IMR-90 (cell line): ENCODE data around the gene IGF2R. TPM values are rescaled to one million over a fixed set of nuclear protein-coding genes. Genes with fewer than 3 reads are reported as not detected.

Experiments used
- ATAC-seq: fragments of 200-7000 bp; cut with Tn5 transposase; 2 replicates; pipeline ENCODE4 v1.9.1; 2020; ENCODE audit warnings: low read depth, mild to moderate bottlenecking, moderate library complexity
- BruUV-seq: library from RNA; stranded (reverse); fragments of 400-500 nt; replicated peaks from 2 replicates; lab custom pipeline; 2021; lab: Mats Ljungman, UMichigan
- CTCF ChIA-PET: fragments of 300-600 bp; formaldehyde crosslinking; extraction: SDS; loops from one replicate; lab custom pipeline; 2021; ENCODE audit warnings: antibody characterized with exemption; lab: Yijun Ruan, JAX
- POLR2A ChIA-PET: fragments of 300-600 bp; sonication (Branson Sonifier 250); formaldehyde crosslinking; loops from one replicate; lab custom pipeline; 2022; ENCODE audit warnings: antibody characterized with exemption; ENCODE audit not compliant: unreplicated experiment; lab: Charles Lee
- DNase-seq: peaks from one replicate; pipeline ENCODE4 v3.0.0; 2013
- H2AFZ ChIP-seq: replicated peaks from 2 replicates; pipeline ENCODE3; 2013; ENCODE audit warnings: low read length, mild to moderate bottlenecking; ENCODE audit not compliant: poor library complexity
- H2AK5ac ChIP-seq: 2 replicates; pipeline ENCODE4 v1.6.1; 2013; ENCODE audit warnings: low read depth, low read length, inconsistent platforms
- H2AK9ac ChIP-seq: replicated peaks from 2 replicates; pipeline ENCODE3; 2013; ENCODE audit warnings: mild to moderate bottlenecking, low read depth, low read length, moderate library complexity; ENCODE audit not compliant: poor library complexity
- H2BK120ac ChIP-seq: 2 replicates; pipeline ENCODE4 v1.6.1; 2013; ENCODE audit warnings: low read depth, low read length, inconsistent platforms
- H2BK15ac ChIP-seq: 3 replicates; pipeline ENCODE4 v1.6.1; 2013; ENCODE audit warnings: low read depth, low read length, inconsistent platforms
- H2BK20ac ChIP-seq: 2 replicates; pipeline ENCODE4 v1.6.1; 2013; ENCODE audit warnings: low read depth, mild to moderate bottlenecking, inconsistent platforms, low read length, moderate library complexity
- H2BK5ac ChIP-seq: 2 replicates; pipeline ENCODE4 v1.6.1; 2013; ENCODE audit warnings: mild to moderate bottlenecking, low read depth, low read length, inconsistent platforms; ENCODE audit not compliant: poor library complexity, severe bottlenecking
- H3K14ac ChIP-seq: replicated peaks from 2 replicates; pipeline ENCODE4 v1.6.1; 2013; ENCODE audit warnings: low read depth, low read length, inconsistent platforms
- H3K18ac ChIP-seq: 2 replicates; pipeline ENCODE4 v1.6.1; 2013; ENCODE audit warnings: low read depth, low read length, control low read depth
- H3K23ac ChIP-seq: 2 replicates; pipeline ENCODE4 v1.6.1; 2013; ENCODE audit warnings: low read depth, low read length, inconsistent platforms
- H3K27ac ChIP-seq: 2 replicates; pipeline ENCODE4 v1.5.1; 2013; ENCODE audit warnings: mild to moderate bottlenecking, control low read depth, low read length; ENCODE audit not compliant: insufficient read depth
- H3K27me3 ChIP-seq: 2 replicates; pipeline ENCODE4 v1.6.1; 2013; ENCODE audit warnings: low read length; ENCODE audit not compliant: control insufficient read depth, insufficient read depth
- H3K36me3 ChIP-seq: 2 replicates; pipeline ENCODE4 v1.6.1; 2013; ENCODE audit warnings: low read length, mixed read lengths; ENCODE audit not compliant: control insufficient read depth, insufficient read depth
- H3K4ac ChIP-seq: 2 replicates; pipeline ENCODE4 v1.6.1; 2013; ENCODE audit warnings: low read depth, low read length, inconsistent platforms
- H3K4me1 ChIP-seq: 2 replicates; pipeline ENCODE4 v1.6.1; 2013; ENCODE audit warnings: low read length, mixed read lengths; ENCODE audit not compliant: control insufficient read depth, insufficient read depth
- H3K4me2 ChIP-seq: 2 replicates; pipeline ENCODE4 v1.6.1; 2013; ENCODE audit warnings: low read depth, mild to moderate bottlenecking, control low read depth, low read length, moderate library complexity
- H3K4me3 ChIP-seq: 2 replicates; pipeline ENCODE4 v1.5.1; 2013; ENCODE audit warnings: low read depth, mild to moderate bottlenecking, control low read depth, low read length, moderate library complexity; ENCODE audit not compliant: insufficient read depth
- H3K56ac ChIP-seq: 2 replicates; pipeline ENCODE4 v1.6.1; 2013; ENCODE audit warnings: low read length, inconsistent platforms; ENCODE audit not compliant: insufficient read depth; ENCODE audit errors: extremely low read depth
- H3K79me1 ChIP-seq, 2 experiments: 2 replicates each; pipeline ENCODE4 v1.6.1; 2013; ENCODE audit warnings: low read length in 2 of 2, inconsistent platforms in 1 of 2, low read depth in 1 of 2
- H3K9ac ChIP-seq: 2 replicates; pipeline ENCODE4 v1.6.1; 2013; ENCODE audit warnings: low read depth, low read length, control low read depth
- H3K9me1 ChIP-seq: 2 replicates; pipeline ENCODE4 v1.6.1; 2013; ENCODE audit warnings: low read length, inconsistent platforms; ENCODE audit not compliant: insufficient read depth
- H3K9me3 ChIP-seq: 2 replicates; pipeline ENCODE4 v1.6.1; 2013; ENCODE audit warnings: low read length; ENCODE audit not compliant: control insufficient read depth, insufficient read depth
- H4K20me1 ChIP-seq: 2 replicates; pipeline ENCODE4 v1.6.1; 2013; ENCODE audit warnings: low read length, inconsistent platforms; ENCODE audit not compliant: insufficient read depth
- H4K5ac ChIP-seq: 2 replicates; pipeline ENCODE4 v1.6.1; 2013; ENCODE audit warnings: mild to moderate bottlenecking, low read depth, low read length, control low read depth
- H4K8ac ChIP-seq, 2 experiments: 2 replicates each; pipeline ENCODE4 v1.6.1; 2013; ENCODE audit warnings: low read depth in 2 of 2, low read length in 2 of 2, control low read depth in 1 of 2, inconsistent platforms in 1 of 2
- H4K91ac ChIP-seq: 2 replicates; pipeline ENCODE4 v1.6.1; 2013; ENCODE audit warnings: low read depth, low read length, inconsistent platforms; ENCODE audit not compliant: insufficient read depth
- BHLHE40 ChIP-seq: fragments of 150-350 bp; IDR thresholded peaks from 2 replicates; pipeline ENCODE4 v1.6.1; 2016; ENCODE audit warnings: mild to moderate bottlenecking, low read depth, low read length
- CHD1 ChIP-seq: IDR thresholded peaks from 2 replicates; pipeline ENCODE4 v1.6.1; 2012; ENCODE audit warnings: low read depth, low read length, improper control_type of control experiment
- MAFK ChIP-seq: IDR thresholded peaks from 2 replicates; pipeline ENCODE4 v1.6.1; 2012; ENCODE audit warnings: low read depth, low read length, improper control_type of control experiment
- MXI1 ChIP-seq: IDR thresholded peaks from 2 replicates; pipeline ENCODE4 v1.6.1; 2012; ENCODE audit warnings: low read depth, mild to moderate bottlenecking, low read length, moderate library complexity, borderline replicate concordance
- POLR2A ChIP-seq: IDR thresholded peaks from 2 replicates; pipeline ENCODE4 v1.6.1; 2012; ENCODE audit warnings: mild to moderate bottlenecking, low read depth, low read length
- RFX5 ChIP-seq: IDR thresholded peaks from 2 replicates; pipeline ENCODE4 v1.8.0; 2012; ENCODE audit warnings: low read depth, mild to moderate bottlenecking, low read length, moderate library complexity
- WGBS, 2 experiments: methylation state at CpG; one replicate each; pipeline versions ENCODE4 v1.1.5 to v1.1.7; 2013; ENCODE audit warnings: missing lambda C conversion rate in 2 of 2; ENCODE audit not compliant: insufficient read length in 1 of 2; ENCODE audit errors: extremely low coverage in 2 of 2; 5-methylcytosine and 5-hydroxymethylcytosine counted together
- dilution Hi-C: fragments of 300-500 bp; cut with HindIII; formaldehyde crosslinking; loops from one replicate; pipeline ENCODE4 v1.14.3; 2018; ENCODE audit warnings: low sequenced_read_pairs; ENCODE audit not compliant: unreplicated experiment
- in situ Hi-C: fragments of 300-500 bp; cut with MboI; formaldehyde crosslinking; loops from 3 replicates; pipeline ENCODE4 v1.14.3; 2019; ENCODE audit warnings: low sequenced_read_pairs, inconsistent platforms, mixed read lengths
- intact Hi-C: fragments of 100-400 bp; cut with micrococcal nuclease; formaldehyde crosslinking; loops from 2 replicates; pipeline ENCODE4 v1.10.0; 2022
- polyA plus RNA-seq, 3 experiments: library from polyadenylated mRNA; depleted of rRNA; stranded (reverse); fragments of >200 nt; gene quantifications; 2 replicates each; pipeline ENCODE4 v1.2.3, GENCODE V29; 2012; ENCODE audit warnings: low replicate concordance in 1 of 3
- total RNA-seq: library from RNA; depleted of rRNA; stranded (reverse); fragments of >200 nt; gene quantifications from 2 replicates; pipeline ENCODE4 v1.2.3, GENCODE V29; 2012
- TF ChIP-seq, protein P1 (sequence below): fragments of 150-350 bp; IDR thresholded peaks from 2 replicates; pipeline ENCODE4 v1.6.1; 2016; ENCODE audit warnings: low read depth, mild to moderate bottlenecking, low read length, moderate library complexity, borderline replicate concordance

IGF2R gene
- total and polyA plus RNA-seq, 2 of the 4 experiments (the other 2 are of a cell fraction) = 33.2 to 41.4 TPM

DNA sequence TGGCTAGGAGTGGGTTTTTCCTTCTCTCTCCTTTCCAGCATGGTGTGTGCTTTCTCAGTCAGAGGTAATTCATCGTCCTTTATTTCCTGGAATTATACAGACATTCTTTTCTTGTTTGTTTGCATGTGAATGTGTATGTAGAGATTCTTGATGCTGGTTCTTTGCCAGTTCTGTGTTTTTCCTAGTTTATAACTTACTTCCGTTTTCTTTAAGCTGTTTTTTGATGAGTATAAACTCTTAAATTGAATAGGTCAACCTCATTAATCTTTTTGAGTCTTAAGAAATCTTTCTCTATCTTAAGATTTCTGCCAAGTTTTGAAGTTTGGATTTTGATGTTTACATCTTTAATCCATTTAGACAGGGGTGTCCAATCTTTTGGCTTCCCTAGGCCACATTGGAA, 38.7 kb downstream of the IGF2R start:
- ChIA-PET POLR2A (interaction anchor here (0.6 to 1.3 kb wide), 2 partner anchors 22 to 1774 kb away, joined by 3 to 5 read pairs; no protein-coding TSS in a partner anchor), CTCF (interaction anchor here (0.7 kb wide), 1 partner anchor 9 kb away, joined by 3 read pairs; no protein-coding TSS in a partner anchor)
- Histone ChIP-seq H2BK5ac (no peak overlapping the region), H3K4me2 (no peak overlapping the region), H3K27ac (no peak overlapping the region), H2BK120ac (no peak overlapping the region), H4K5ac (no peak overlapping the region), H3K9me3 (peaks cover 3% of the 10 kb centered on the region; the same call in 1 of the 2 replicates), H3K27me3 (no peaks in the 10 kb centered on the region), H3K4ac (no peak overlapping the region), H3K4me1 (peaks cover 2% of the 10 kb centered on the region; the same call in 1 of the 2 replicates), H3K56ac (no peak overlapping the region), H3K9ac (no peak overlapping the region), H2BK20ac (no peak overlapping the region), H2AK9ac (no peak overlapping the region), H3K4me3 (no peak overlapping the region), H3K18ac (no peak overlapping the region), H4K91ac (no peak overlapping the region), H3K14ac (no peak overlapping the region), H4K20me1 (peaks cover 54% of the 10 kb centered on the region), H3K9me1 (peaks cover 5% of the 10 kb centered on the region; the same call in 1 of the 2 replicates), H3K79me1 (peaks cover 26 to 59% of the 10 kb centered on the region in 2 experiments), H2AK5ac (no peak overlapping the region), H2AFZ (no peak overlapping the region), H3K23ac (no peak overlapping the region), H3K36me3 (peaks cover 16% of the 10 kb centered on the region), H2BK15ac (no peak overlapping the region), H4K8ac (no peak overlapping the region)
- WGBS, 2 experiments = no CpG with 5 or more reads among the region's 2 CpGs
- DNase-seq (peak; percentile 28), ATAC-seq (no peak)
- intact Hi-C loops = loop anchor here (5.0 kb wide), 1 partner anchor 35 kb away; no protein-coding TSS in a partner anchor
- no TSS peak for BruUV-seq
- no peak for TF ChIP-seq RFX5
- TF ChIP-seq MAFK = no peak
- no peak for TF ChIP-seq BHLHE40
- TF ChIP-seq POLR2A = no peak
- no peak for TF ChIP-seq CHD1
- TF ChIP-seq, protein P1, sequence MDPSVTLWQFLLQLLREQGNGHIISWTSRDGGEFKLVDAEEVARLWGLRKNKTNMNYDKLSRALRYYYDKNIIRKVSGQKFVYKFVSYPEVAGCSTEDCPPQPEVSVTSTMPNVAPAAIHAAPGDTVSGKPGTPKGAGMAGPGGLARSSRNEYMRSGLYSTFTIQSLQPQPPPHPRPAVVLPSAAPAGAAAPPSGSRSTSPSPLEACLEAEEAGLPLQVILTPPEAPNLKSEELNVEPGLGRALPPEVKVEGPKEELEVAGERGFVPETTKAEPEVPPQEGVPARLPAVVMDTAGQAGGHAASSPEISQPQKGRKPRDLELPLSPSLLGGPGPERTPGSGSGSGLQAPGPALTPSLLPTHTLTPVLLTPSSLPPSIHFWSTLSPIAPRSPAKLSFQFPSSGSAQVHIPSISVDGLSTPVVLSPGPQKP = no peak
- no peak for TF ChIP-seq MXI1
- dilution Hi-C loops = no loop called here
- in situ Hi-C loops = no loop called here
